ENCODE results near the gene SEMA6B. TPM values are rescaled to one million over a fixed set of nuclear protein-coding genes. Genes with fewer than 3 reads are reported as not detected.

Gene SEMA6B
- total and polyA plus RNA-seq, 7 donors, result 2.3 to 11.7 (median 7.1) TPM

GRCh38 chr19:4510435-4511255 is 48.8 kb downstream of the SEMA6B start:
- Histone ChIP-seq H3K9me3 (no peaks in the 10 kb centered on the region), H3K4me1 (peaks cover 34% of the 10 kb centered on the region), H3K36me3 (ENCODE audit: insufficient read depth in 1 of 2, low read depth in 1 of 2) (peaks cover 0 to 49% of the 10 kb centered on the region in 2 donors), H3K27ac (peak overlapping the region; percentile 9), H3K4me3 (no peak overlapping the region), H3K27me3 (ENCODE audit: insufficient read depth in 3 of 3, low read length in 2 of 3) (no peaks in the 10 kb centered on the region)
- intact Hi-C loops (cut with DNase I), result no loop called here
- DNase-seq (peak in 1 of 2 donors; percentile 74), ATAC-seq (peak; percentile 33 to 45 (median 37))
- 65 to 75% (median 72%) methylated on average over 37 of the region's 37 CpGs for WGBS, 3 donors
- no peak for TF ChIP-seq CTCF (IDR thresholded peaks at IDR 0.05)

GRCh38 chr19:4508698-4509097 is 50.8 kb downstream of the SEMA6B start:
- TF ChIP-seq CTCF (IDR thresholded peaks at IDR 0.05), result no peak

GRCh38 chr19:4507804-4508203 is 51.7 kb downstream of the SEMA6B start:
- Histone ChIP-seq H3K27me3 (ENCODE audit: insufficient read depth in 3 of 3, low read length in 2 of 3) (no peaks in the 10 kb centered on the region), H3K36me3 (ENCODE audit: insufficient read depth in 1 of 2, low read depth in 1 of 2) (peaks cover 0 to 62% of the 10 kb centered on the region in 2 donors), H3K4me3 (no peak overlapping the region), H3K27ac (no peak overlapping the region), H3K4me1 (peaks cover 30% of the 10 kb centered on the region), H3K9me3 (no peaks in the 10 kb centered on the region)
- DNase-seq (no peak), ATAC-seq (no peak)
- 51 to 65% (median 63%) methylated on average over 15 to 17 of the region's 17 CpGs for WGBS, 3 donors
- intact Hi-C loops (cut with DNase I), result no loop called here
- TF ChIP-seq CTCF (IDR thresholded peaks at IDR 0.05), result no peak

More at GRCh38 chr19:4508698-4509097, 50.8 kb downstream of the SEMA6B start:
- Histone ChIP-seq H3K4me1 (peaks cover 37% of the 10 kb centered on the region), H3K4me3 (no peak overlapping the region), H3K27ac (peak overlapping the region; percentile 36), H3K9me3 (no peaks in the 10 kb centered on the region), H3K27me3 (ENCODE audit: insufficient read depth in 3 of 3, low read length in 2 of 3) (no peaks in the 10 kb centered on the region), H3K36me3 (ENCODE audit: insufficient read depth in 1 of 2, low read depth in 1 of 2) (peaks cover 0 to 57% of the 10 kb centered on the region in 2 donors)
- ATAC-seq (no peak), DNase-seq (peak; percentile 31 to 53)
- 68 to 75% (median 70%) methylated on average over 20 to 21 of the region's 21 CpGs for WGBS, 3 donors
- intact Hi-C loops (cut with DNase I), result no loop called here

GRCh38 chr19:4507150-4507452 is 52.4 kb downstream of the SEMA6B start:
- peaks cover 0 to 65% of the 10 kb centered on the region in 2 donors for H3K36me3 ChIP-seq (ENCODE audit: insufficient read depth in 1 of 2, low read depth in 1 of 2)
- DNase-seq, result no peak
- H3K4me3 ChIP-seq, result no peak overlapping the region
- no peaks in the 10 kb centered on the region for H3K27me3 ChIP-seq (ENCODE audit: insufficient read depth in 3 of 3, low read length in 2 of 3)
- intact Hi-C loops (cut with DNase I), result no loop called here
- no peak for TF ChIP-seq CTCF (IDR thresholded peaks at IDR 0.05)
- ATAC-seq, result no peak
- no peaks in the 10 kb centered on the region for H3K9me3 ChIP-seq
- H3K27ac ChIP-seq, result peak overlapping the region; percentile 51
- H3K4me1 ChIP-seq, result peaks cover 25% of the 10 kb centered on the region
- WGBS, 3 donors, result 63 to 72% (median 64%) methylated on average over 12 of the region's 12 CpGs

Measured in psoas muscle (tissue), 8 donors.